ENCODE results near the gene KCNIP3. TPM values are rescaled to one million over a fixed set of nuclear protein-coding genes. Genes with fewer than 3 reads are reported as not detected.

The KCNIP3 gene
- total RNA-seq, 2 experiments from 2014 or later, result 0.52 TPM; not detected in 1

GRCh38 chr2:95299961-95300360 lies 2.8 kb downstream of the KCNIP3 start:
- H3K27ac ChIP-seq (ENCODE audit: low read depth in 1 of 2, low read length in 2 of 2), result no peak overlapping the region
- intact Hi-C loops (cut with DNase I, micrococcal nuclease), result no loop called here
- H3K9me3 ChIP-seq (ENCODE audit: control insufficient read depth in 1 of 2, insufficient read depth in 1 of 2, low read length in 2 of 2), result peaks cover 0 to 2% of the 10 kb centered on the region in 2 experiments
- ChIA-PET POLR2A (no interaction called here), CTCF (no interaction called here)
- H3K4me1 Mint-ChIP-seq (ENCODE audit: low read depth), result no peaks in the 10 kb centered on the region
- H3K4me1 ChIP-seq (ENCODE audit: insufficient read depth, low read length), result no peaks in the 10 kb centered on the region
- no peak overlapping the region for H3K4me3 ChIP-seq (ENCODE audit: low read length)
- H3K27ac Mint-ChIP-seq, result no peak overlapping the region
- TF ChIP-seq, protein P1, sequence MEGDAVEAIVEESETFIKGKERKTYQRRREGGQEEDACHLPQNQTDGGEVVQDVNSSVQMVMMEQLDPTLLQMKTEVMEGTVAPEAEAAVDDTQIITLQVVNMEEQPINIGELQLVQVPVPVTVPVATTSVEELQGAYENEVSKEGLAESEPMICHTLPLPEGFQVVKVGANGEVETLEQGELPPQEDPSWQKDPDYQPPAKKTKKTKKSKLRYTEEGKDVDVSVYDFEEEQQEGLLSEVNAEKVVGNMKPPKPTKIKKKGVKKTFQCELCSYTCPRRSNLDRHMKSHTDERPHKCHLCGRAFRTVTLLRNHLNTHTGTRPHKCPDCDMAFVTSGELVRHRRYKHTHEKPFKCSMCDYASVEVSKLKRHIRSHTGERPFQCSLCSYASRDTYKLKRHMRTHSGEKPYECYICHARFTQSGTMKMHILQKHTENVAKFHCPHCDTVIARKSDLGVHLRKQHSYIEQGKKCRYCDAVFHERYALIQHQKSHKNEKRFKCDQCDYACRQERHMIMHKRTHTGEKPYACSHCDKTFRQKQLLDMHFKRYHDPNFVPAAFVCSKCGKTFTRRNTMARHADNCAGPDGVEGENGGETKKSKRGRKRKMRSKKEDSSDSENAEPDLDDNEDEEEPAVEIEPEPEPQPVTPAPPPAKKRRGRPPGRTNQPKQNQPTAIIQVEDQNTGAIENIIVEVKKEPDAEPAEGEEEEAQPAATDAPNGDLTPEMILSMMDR (IDR thresholded peaks at IDR 0.05), result no peak
- no peaks in the 10 kb centered on the region for H3K36me3 Mint-ChIP-seq (ENCODE audit: low read depth)
- no peak overlapping the region for H3K4me3 Mint-ChIP-seq
- no peak for DNase-seq
- no peaks in the 10 kb centered on the region for H3K27me3 Mint-ChIP-seq
- H3K9me3 Mint-ChIP-seq, result no peaks in the 10 kb centered on the region
- no peak for ATAC-seq (ENCODE audit: poor library complexity)
- H3K36me3 ChIP-seq (ENCODE audit: insufficient read depth, low read length), result no peaks in the 10 kb centered on the region
- H3K27me3 ChIP-seq (ENCODE audit: control insufficient read depth in 1 of 2, insufficient read depth in 2 of 2, low read length in 2 of 2), result no peaks in the 10 kb centered on the region

DNA sequence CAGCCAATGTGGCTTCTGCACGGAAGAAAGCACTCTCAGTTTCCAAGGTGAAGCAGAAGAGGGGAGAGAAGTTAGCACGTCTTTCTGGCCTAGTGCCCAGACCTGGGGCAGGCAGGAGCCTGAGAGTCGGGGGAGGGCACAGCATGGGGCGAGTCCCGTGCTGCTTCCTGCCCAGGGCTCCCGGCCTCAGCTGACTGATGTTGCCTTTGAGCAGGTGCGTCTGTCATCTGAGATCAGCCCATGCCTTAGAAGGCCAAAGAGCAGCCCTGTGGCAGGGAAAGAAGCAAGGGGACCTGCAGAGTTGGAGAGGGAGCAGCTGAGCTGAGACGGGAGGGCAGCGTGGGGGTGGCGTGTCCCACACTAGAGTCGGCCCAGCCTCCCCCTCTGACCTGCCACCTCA lies 3.3 kb downstream of the KCNIP3 start:
- no peak for ATAC-seq (ENCODE audit: poor library complexity)
- TF ChIP-seq, protein P1 (IDR thresholded peaks at IDR 0.05), result no peak
- Mint-ChIP-seq H3K27ac (no peak overlapping the region), H3K36me3 (ENCODE audit: low read depth) (no peaks in the 10 kb centered on the region), H3K4me1 (ENCODE audit: low read depth) (no peaks in the 10 kb centered on the region), H3K9me3 (no peaks in the 10 kb centered on the region), H3K4me3 (no peak overlapping the region), H3K27me3 (no peaks in the 10 kb centered on the region)
- intact Hi-C loops (cut with DNase I, micrococcal nuclease), result no loop called here
- ChIA-PET CTCF (no interaction called here), POLR2A (no interaction called here)
- Histone ChIP-seq H3K27ac (ENCODE audit: low read depth in 1 of 2, low read length in 2 of 2) (no peak overlapping the region), H3K4me3 (ENCODE audit: low read length) (no peak overlapping the region), H3K4me1 (ENCODE audit: insufficient read depth, low read length) (no peaks in the 10 kb centered on the region), H3K27me3 (ENCODE audit: control insufficient read depth in 1 of 2, insufficient read depth in 2 of 2, low read length in 2 of 2) (no peaks in the 10 kb centered on the region), H3K36me3 (ENCODE audit: insufficient read depth, low read length) (no peaks in the 10 kb centered on the region), H3K9me3 (ENCODE audit: control insufficient read depth in 1 of 2, insufficient read depth in 1 of 2, low read length in 2 of 2) (no peaks in the 10 kb centered on the region)
- no peak for DNase-seq

DNA sequence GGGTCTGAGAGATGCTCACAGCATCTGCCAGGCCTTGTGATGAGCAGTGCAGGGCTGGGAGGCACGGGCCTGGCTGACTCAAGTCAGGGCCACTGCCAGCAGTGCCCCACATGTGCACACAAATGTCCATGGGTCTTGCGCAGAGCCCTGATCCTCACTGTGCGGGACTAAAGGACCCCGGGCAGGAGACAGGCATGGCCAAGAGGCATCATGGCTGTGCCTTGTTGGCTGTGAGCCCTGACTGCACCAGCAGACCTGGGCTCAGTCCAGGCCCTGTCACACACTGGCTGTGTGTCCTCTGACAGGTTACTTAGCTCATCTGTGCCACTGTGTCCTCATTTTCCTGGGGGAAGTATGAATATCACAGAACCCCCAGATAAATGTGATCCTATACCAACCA lies 4.0 kb downstream of the KCNIP3 start:
- Histone ChIP-seq H3K9me3 (ENCODE audit: control insufficient read depth in 1 of 2, insufficient read depth in 1 of 2, low read length in 2 of 2) (no peaks in the 10 kb centered on the region), H3K4me1 (ENCODE audit: insufficient read depth, low read length) (no peaks in the 10 kb centered on the region), H3K36me3 (ENCODE audit: insufficient read depth, low read length) (no peaks in the 10 kb centered on the region), H3K27me3 (ENCODE audit: control insufficient read depth in 1 of 2, insufficient read depth in 2 of 2, low read length in 2 of 2) (no peaks in the 10 kb centered on the region), H3K4me3 (ENCODE audit: low read length) (no peak overlapping the region), H3K27ac (ENCODE audit: low read depth in 1 of 2, low read length in 2 of 2) (no peak overlapping the region)
- ChIA-PET CTCF (no interaction called here), POLR2A (no interaction called here)
- no peak for DNase-seq
- Mint-ChIP-seq H3K4me3 (no peak overlapping the region), H3K9me3 (no peaks in the 10 kb centered on the region), H3K27me3 (no peaks in the 10 kb centered on the region), H3K27ac (no peak overlapping the region), H3K36me3 (ENCODE audit: low read depth) (no peaks in the 10 kb centered on the region), H3K4me1 (ENCODE audit: low read depth) (no peaks in the 10 kb centered on the region)
- intact Hi-C loops (cut with DNase I, micrococcal nuclease), result no loop called here
- TF ChIP-seq, protein P1 (IDR thresholded peaks at IDR 0.05), result no peak
- ATAC-seq (ENCODE audit: poor library complexity), result no peak

All from CD4-positive, alpha-beta T cell (primary cell).